GM19455 (cell line): ENCODE results near the gene PRKAR1B.
"Not testable (repeated sequence)": the region's sequence is repeated elsewhere in the genome, so short reads cannot be mapped to it uniquely, and the experiment has no call there.

Source experiments
- ATAC-seq: cut with Tn5 transposase; IDR thresholded peaks from one replicate; pipeline ENCODE4 v1.9.1; 2021; ENCODE audit not compliant: unreplicated experiment

PRKAR1B gene

GRCh38 chr7:563629-564170 lies 163.4 kb downstream of the PRKAR1B start:
- no peak for ATAC-seq

GRCh38 chr7:562789-563628 lies 164.1 kb downstream of the PRKAR1B start:
- ATAC-seq = no peak

- ATAC-seq = no peak
These were observed 164.8 kb downstream of the PRKAR1B start for GRCh38 chr7:562374-562675.

- no peak for ATAC-seq
These were observed 165.3 kb downstream of the PRKAR1B start for GRCh38 chr7:561631-562373.

- ATAC-seq = no peak
These were observed 166.0 kb downstream of the PRKAR1B start for GRCh38 chr7:560966-561630.

GRCh38 chr7:559396-559705 lies 167.7 kb downstream of the PRKAR1B start:
- ATAC-seq = no peak

- ATAC-seq = no peak
These were observed 169.6 kb downstream of the PRKAR1B start for GRCh38 chr7:557558-557881.

- no peak for ATAC-seq
These were observed 170.1 kb downstream of the PRKAR1B start for GRCh38 chr7:556837-557557.

- ATAC-seq = no peak
These were observed 170.7 kb downstream of the PRKAR1B start for GRCh38 chr7:556291-556826.

GRCh38 chr7:555551-556160 lies 171.4 kb downstream of the PRKAR1B start:
- no peak for ATAC-seq

GRCh38 chr7:553636-554111 lies 173.4 kb downstream of the PRKAR1B start:
- ATAC-seq = no peak

GRCh38 chr7:552868-553635 lies 174.0 kb downstream of the PRKAR1B start:
- ATAC-seq = no peak

- not testable (repeated sequence) for ATAC-seq
These were observed 174.8 kb downstream of the PRKAR1B start for GRCh38 chr7:552151-552867.

- not testable (repeated sequence) for ATAC-seq
These were observed 175.5 kb downstream of the PRKAR1B start for GRCh38 chr7:551615-551970.

- no peak for ATAC-seq
These were observed 176.0 kb downstream of the PRKAR1B start for GRCh38 chr7:550881-551614.

GRCh38 chr7:549891-550625 lies 177.0 kb downstream of the PRKAR1B start:
- no peak for ATAC-seq

GRCh38 chr7:549066-549890 lies 177.8 kb downstream of the PRKAR1B start:
- no peak for ATAC-seq
